Measurements from ENCODE around the gene SERP2. TPM values are rescaled to one million over a fixed set of nuclear protein-coding genes. Genes with fewer than 3 reads are reported as not detected.
A peak's percentile ranks its signal among the peaks of the same experiment; 100 is the strongest.

Gene SERP2
- total RNA-seq, 1 donor from 2014 or later, result 2.8 TPM

GRCh38 chr13:44350775-44351504 is 22.7 kb upstream of the SERP2 start:
- peak; percentile 92 for ATAC-seq
- Histone ChIP-seq H3K27ac (peak overlapping the region; percentile 84), H3K4me1 (peaks cover 8% of the 10 kb centered on the region), H3K36me3 (no peaks in the 10 kb centered on the region), H3K4me3 (no peak overlapping the region), H3K27me3 (no peaks in the 10 kb centered on the region), H3K9me3 (no peaks in the 10 kb centered on the region)
- intact Hi-C loops (cut with DNase I), result no loop called here
- no peak for DNase-seq
- TF ChIP-seq CTCF (IDR thresholded peaks at IDR 0.05), result no peak

- no peaks in the 10 kb centered on the region for H3K27me3 ChIP-seq
- no peak for ATAC-seq
- no peak for TF ChIP-seq CTCF (IDR thresholded peaks at IDR 0.05)
- peak overlapping the region; percentile 84 for H3K27ac ChIP-seq
- H3K9me3 ChIP-seq, result no peaks in the 10 kb centered on the region
- H3K4me3 ChIP-seq, result no peak overlapping the region
- no peak for DNase-seq
- intact Hi-C loops (cut with DNase I), result no loop called here
- H3K4me1 ChIP-seq, result peaks cover 8% of the 10 kb centered on the region
- H3K36me3 ChIP-seq, result no peaks in the 10 kb centered on the region
These were observed 22.1 kb upstream of the SERP2 start for GRCh38 chr13:44351505-44351854.

- TF ChIP-seq CTCF (IDR thresholded peaks at IDR 0.05), result no peak
- Histone ChIP-seq H3K4me3 (no peak overlapping the region), H3K9me3 (no peaks in the 10 kb centered on the region), H3K4me1 (peaks cover 8% of the 10 kb centered on the region), H3K36me3 (no peaks in the 10 kb centered on the region), H3K27me3 (no peaks in the 10 kb centered on the region), H3K27ac (no peak overlapping the region)
- intact Hi-C loops (cut with DNase I), result no loop called here
- DNase-seq (no peak), ATAC-seq (no peak)
These were observed 21.4 kb upstream of the SERP2 start for GRCh38 chr13:44352202-44352601.

GRCh38 chr13:44352671-44353070 is 21.0 kb upstream of the SERP2 start:
- no peak for TF ChIP-seq CTCF (IDR thresholded peaks at IDR 0.05)
- peaks cover 8% of the 10 kb centered on the region for H3K4me1 ChIP-seq
- H3K9me3 ChIP-seq, result no peaks in the 10 kb centered on the region
- no peak overlapping the region for H3K4me3 ChIP-seq
- H3K27me3 ChIP-seq, result no peaks in the 10 kb centered on the region
- ATAC-seq (no peak), DNase-seq (no peak)
- no peak overlapping the region for H3K27ac ChIP-seq
- H3K36me3 ChIP-seq, result no peaks in the 10 kb centered on the region
- intact Hi-C loops (cut with DNase I), result no loop called here

- H3K4me3 ChIP-seq, result no peak overlapping the region
- intact Hi-C loops (cut with DNase I), result no loop called here
- no peaks in the 10 kb centered on the region for H3K27me3 ChIP-seq
- no peak for DNase-seq
- no peak overlapping the region for H3K27ac ChIP-seq
- no peak for TF ChIP-seq CTCF (IDR thresholded peaks at IDR 0.05)
- peaks cover 8% of the 10 kb centered on the region for H3K4me1 ChIP-seq
- no peaks in the 10 kb centered on the region for H3K9me3 ChIP-seq
- ATAC-seq, result no peak
- H3K36me3 ChIP-seq, result no peaks in the 10 kb centered on the region
These were observed 19.3 kb upstream of the SERP2 start for GRCh38 chr13:44354331-44354730.

GRCh38 chr13:44354884-44355283 is 18.7 kb upstream of the SERP2 start:
- Histone ChIP-seq H3K36me3 (no peaks in the 10 kb centered on the region), H3K27ac (no peak overlapping the region), H3K27me3 (no peaks in the 10 kb centered on the region), H3K4me3 (no peak overlapping the region), H3K4me1 (peaks cover 8% of the 10 kb centered on the region), H3K9me3 (no peaks in the 10 kb centered on the region)
- TF ChIP-seq CTCF (IDR thresholded peaks at IDR 0.05), result no peak
- intact Hi-C loops (cut with DNase I), result no loop called here
- ATAC-seq (no peak), DNase-seq (no peak)
